CD4-positive, alpha-beta T cell (primary cell): Measurements from ENCODE around the gene KCNQ4. TPM values are rescaled to one million over a fixed set of nuclear protein-coding genes. Genes with fewer than 3 reads are reported as not detected.
A peak's percentile ranks its signal among the peaks of the same experiment; 100 is the strongest.

ENCODE experiments used
- ATAC-seq: fragments of 200-7000 bp; cut with Tn5 transposase; one replicate; pipeline ENCODE4 v1.10.0; 2022; ENCODE audit warnings: mild to moderate bottlenecking; ENCODE audit not compliant: poor library complexity
- CTCF ChIA-PET: fragments of 350-600 bp; sonication (Branson Sonifier 250); formaldehyde crosslinking; loops from one replicate; lab custom pipeline; 2021; ENCODE audit warnings: antibody characterized with exemption, inconsistent platforms; lab: Charles Lee
- POLR2A ChIA-PET: fragments of 350-600 bp; sonication (Branson Sonifier 250); formaldehyde crosslinking; loops from one replicate; lab custom pipeline; 2021; ENCODE audit warnings: antibody characterized with exemption, inconsistent platforms; lab: Charles Lee
- DNase-seq, 14 experiments: peaks; one replicate each; pipeline ENCODE4 v3.0.0-alpha.2; 2013 to 2020; ENCODE audit warnings: mixed read lengths in 2 of 14
- H3K27ac ChIP-seq, 2 donors: one replicate each; pipeline versions ENCODE4 v1.5.1 to v1.7.0; 2013; ENCODE audit warnings: low read length in 2 of 2, low read depth in 1 of 2, mild to moderate bottlenecking in 1 of 2
- H3K27me3 ChIP-seq, 2 experiments: 1 replicate in 1 of 2; 2 replicates in 1 of 2; pipeline versions ENCODE4 v1.6.1 to v1.7.0; 2013; ENCODE audit warnings: low read length in 2 of 2, control low read depth in 1 of 2, mild to moderate bottlenecking in 1 of 2, moderate library complexity in 1 of 2; ENCODE audit not compliant: insufficient read depth in 2 of 2, control insufficient read depth in 1 of 2
- H3K36me3 ChIP-seq: one replicate; pipeline ENCODE4 v1.6.1; 2013; ENCODE audit warnings: low read length, control low read depth; ENCODE audit not compliant: insufficient read depth
- H3K4me1 ChIP-seq: one replicate; pipeline ENCODE4 v1.6.1; 2013; ENCODE audit warnings: low read length, control low read depth; ENCODE audit not compliant: insufficient read depth
- H3K4me3 ChIP-seq: one replicate; pipeline ENCODE4 v1.5.1; 2013; ENCODE audit warnings: mild to moderate bottlenecking, low read length, moderate library complexity
- H3K9me3 ChIP-seq, 2 experiments: 1 replicate in 1 of 2; 2 replicates in 1 of 2; pipeline versions ENCODE4 v1.6.1 to v1.7.0; 2013; ENCODE audit warnings: low read length in 2 of 2, mild to moderate bottlenecking in 2 of 2, control low read depth in 1 of 2, moderate library complexity in 1 of 2; ENCODE audit not compliant: control insufficient read depth in 1 of 2, insufficient read depth in 1 of 2
- H3K27ac Mint-ChIP-seq: one replicate; pipeline ENCODE4 v1.8.0; 2020; ENCODE audit warnings: mixed read lengths
- H3K27me3 Mint-ChIP-seq: one replicate; pipeline ENCODE4 v1.8.0; 2021; ENCODE audit warnings: mixed read lengths
- H3K36me3 Mint-ChIP-seq: one replicate; pipeline ENCODE4 v1.8.0; 2021; ENCODE audit warnings: low read depth, mixed read lengths
- H3K4me1 Mint-ChIP-seq: one replicate; pipeline ENCODE4 v1.8.0; 2021; ENCODE audit warnings: low read depth, mixed read lengths
- H3K4me3 Mint-ChIP-seq: one replicate; pipeline ENCODE4 v1.8.0; 2020; ENCODE audit warnings: mild to moderate bottlenecking, mixed read lengths
- H3K9me3 Mint-ChIP-seq: one replicate; pipeline ENCODE4 v1.8.0; 2020; ENCODE audit warnings: mixed read lengths
- intact Hi-C, 2 experiments: fragments of 100-400 bp; cut with DNase I in 1 of 2; cut with micrococcal nuclease in 1 of 2; formaldehyde crosslinking; loops; one replicate each; pipeline versions ENCODE4 v1.15.1 to v1.9.0; 2023 to 2025; cut with DNase I, micrococcal nuclease
- total RNA-seq, 174 experiments: library from RNA in 2 of 174; stranded (reverse) in 2 of 174; gene quantifications; one replicate each; pipeline ENCODE4 v1.2.3 and lab custom pipeline; 2021 to 2026
- TF ChIP-seq, protein P1 (sequence below): fragments of 200-600 bp; IDR thresholded peaks from one replicate; pipeline ENCODE4 v1.8.0; 2022; ENCODE audit warnings: antibody characterized with exemption, mild to moderate bottlenecking

KCNQ4 gene
- total RNA-seq, 2 experiments from 2014 or later: 0.25 to 0.30 TPM

DNA sequence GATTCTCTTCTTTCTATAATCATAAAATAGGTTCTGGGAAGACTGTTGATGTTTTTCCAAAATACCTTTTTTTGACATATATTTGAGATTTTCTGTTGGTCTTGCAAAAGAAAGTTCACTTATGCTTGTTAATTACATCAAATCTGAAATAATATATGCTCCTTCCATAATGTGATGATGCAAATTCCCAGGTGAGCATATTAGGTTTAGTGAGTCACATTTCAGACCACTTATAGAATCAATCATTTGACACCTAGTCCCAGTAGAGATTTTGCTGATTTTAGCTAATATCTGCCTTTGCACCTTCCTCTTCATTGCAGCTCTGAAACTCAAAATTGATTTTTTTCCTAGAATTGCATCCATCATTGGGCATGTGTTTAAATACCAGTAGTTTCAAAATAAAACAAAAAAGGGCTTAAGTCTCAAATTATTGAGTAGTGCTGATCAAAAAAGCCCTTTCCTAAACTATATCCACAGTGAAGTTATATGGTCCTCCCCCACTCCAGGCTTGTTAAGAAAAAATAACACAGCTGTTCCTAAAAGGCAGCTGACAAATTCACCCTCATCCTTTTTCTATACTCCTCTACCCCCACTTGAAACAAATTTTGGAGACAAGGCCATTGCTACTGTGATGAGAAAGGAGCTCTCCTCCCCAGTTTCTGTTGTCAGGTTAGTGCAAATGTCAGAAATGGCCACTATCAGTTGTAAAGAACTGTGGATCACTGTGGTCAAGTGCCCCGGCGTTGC is 37.1 kb upstream of the KCNQ4 start:
- peak overlapping the region; percentile 28 for H3K27ac Mint-ChIP-seq
- H3K27me3 Mint-ChIP-seq: no peaks in the 10 kb centered on the region
- POLR2A ChIA-PET: no interaction called here
- peaks cover 81% of the 10 kb centered on the region for H3K36me3 ChIP-seq
- no peaks in the 10 kb centered on the region for H3K27me3 ChIP-seq
- peaks cover 46% of the 10 kb centered on the region for H3K4me1 Mint-ChIP-seq
- H3K4me3 ChIP-seq: no peak overlapping the region
- no peaks in the 10 kb centered on the region for H3K9me3 ChIP-seq
- H3K36me3 Mint-ChIP-seq: peaks cover 90% of the 10 kb centered on the region
- H3K27ac ChIP-seq: no peak overlapping the region
- H3K9me3 Mint-ChIP-seq: no peaks in the 10 kb centered on the region
- peaks cover 4% of the 10 kb centered on the region for H3K4me1 ChIP-seq
- TF ChIP-seq, protein P1, sequence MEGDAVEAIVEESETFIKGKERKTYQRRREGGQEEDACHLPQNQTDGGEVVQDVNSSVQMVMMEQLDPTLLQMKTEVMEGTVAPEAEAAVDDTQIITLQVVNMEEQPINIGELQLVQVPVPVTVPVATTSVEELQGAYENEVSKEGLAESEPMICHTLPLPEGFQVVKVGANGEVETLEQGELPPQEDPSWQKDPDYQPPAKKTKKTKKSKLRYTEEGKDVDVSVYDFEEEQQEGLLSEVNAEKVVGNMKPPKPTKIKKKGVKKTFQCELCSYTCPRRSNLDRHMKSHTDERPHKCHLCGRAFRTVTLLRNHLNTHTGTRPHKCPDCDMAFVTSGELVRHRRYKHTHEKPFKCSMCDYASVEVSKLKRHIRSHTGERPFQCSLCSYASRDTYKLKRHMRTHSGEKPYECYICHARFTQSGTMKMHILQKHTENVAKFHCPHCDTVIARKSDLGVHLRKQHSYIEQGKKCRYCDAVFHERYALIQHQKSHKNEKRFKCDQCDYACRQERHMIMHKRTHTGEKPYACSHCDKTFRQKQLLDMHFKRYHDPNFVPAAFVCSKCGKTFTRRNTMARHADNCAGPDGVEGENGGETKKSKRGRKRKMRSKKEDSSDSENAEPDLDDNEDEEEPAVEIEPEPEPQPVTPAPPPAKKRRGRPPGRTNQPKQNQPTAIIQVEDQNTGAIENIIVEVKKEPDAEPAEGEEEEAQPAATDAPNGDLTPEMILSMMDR: no peak
- no peak for ATAC-seq
- H3K4me3 Mint-ChIP-seq: no peak overlapping the region
- intact Hi-C loops: no loop called here
- DNase-seq: no peak
- CTCF ChIA-PET: interaction anchor here (0.8 to 1.2 kb wide), 3 partner anchors 27 to 206 kb away, joined by 3 read pairs; no protein-coding TSS in a partner anchor

DNA sequence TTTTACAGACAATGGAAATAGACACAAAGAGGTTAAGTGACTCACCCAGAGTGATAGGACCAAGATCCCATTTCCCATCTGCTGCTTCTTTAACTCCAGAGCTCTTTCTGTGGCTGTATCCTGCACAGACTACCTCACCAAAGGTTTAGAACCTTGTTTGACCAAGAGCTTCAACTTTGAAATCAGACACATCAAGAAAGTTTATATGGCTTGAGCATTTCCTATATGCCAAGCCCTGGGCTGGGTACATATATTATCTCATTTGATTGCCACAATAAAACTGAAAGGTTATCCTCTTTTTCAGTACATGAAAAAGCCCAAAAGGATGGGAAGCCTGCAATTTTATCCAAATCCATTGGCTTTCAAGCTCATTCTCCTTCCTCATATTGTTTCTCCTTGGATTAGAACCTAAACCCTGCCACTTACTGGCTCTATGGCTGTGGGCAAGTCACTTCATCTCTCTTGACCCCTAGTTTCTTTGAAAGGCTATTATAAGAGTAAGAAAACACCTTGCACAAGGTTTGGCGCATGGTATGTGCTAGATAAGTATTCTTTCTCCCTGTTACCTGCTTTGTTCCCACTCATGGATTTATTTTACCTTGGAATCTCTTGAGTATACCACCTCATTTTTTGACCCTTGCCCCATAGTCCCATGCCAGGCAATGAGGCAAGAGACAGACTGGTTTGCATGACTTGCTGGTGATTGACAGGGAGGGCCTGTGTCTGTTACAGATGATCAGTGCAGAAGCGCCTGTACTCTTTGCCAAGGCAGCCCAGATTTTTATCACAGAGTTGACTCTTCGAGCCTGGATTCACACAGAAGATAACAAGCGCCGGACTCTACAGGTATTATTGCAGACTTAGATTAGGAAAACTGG is 34.5 kb upstream of the KCNQ4 start:
- Histone ChIP-seq H3K27ac (no peak overlapping the region), H3K27me3 (no peaks in the 10 kb centered on the region), H3K4me1 (no peaks in the 10 kb centered on the region), H3K36me3 (peaks cover 77% of the 10 kb centered on the region), H3K4me3 (no peak overlapping the region), H3K9me3 (no peaks in the 10 kb centered on the region)
- no peaks in the 10 kb centered on the region for H3K27me3 Mint-ChIP-seq
- no peak overlapping the region for H3K4me3 Mint-ChIP-seq
- no peak for ATAC-seq
- TF ChIP-seq, protein P1: no peak
- peaks cover 31% of the 10 kb centered on the region for H3K4me1 Mint-ChIP-seq
- no peaks in the 10 kb centered on the region for H3K9me3 Mint-ChIP-seq
- H3K27ac Mint-ChIP-seq: no peak overlapping the region
- intact Hi-C loops: no loop called here
- POLR2A ChIA-PET: no interaction called here
- CTCF ChIA-PET: interaction anchor here (1.1 kb wide), 1 partner anchor 25 kb away, joined by 3 read pairs; no protein-coding TSS in a partner anchor
- peaks cover 94% of the 10 kb centered on the region for H3K36me3 Mint-ChIP-seq
- no peak for DNase-seq

DNA sequence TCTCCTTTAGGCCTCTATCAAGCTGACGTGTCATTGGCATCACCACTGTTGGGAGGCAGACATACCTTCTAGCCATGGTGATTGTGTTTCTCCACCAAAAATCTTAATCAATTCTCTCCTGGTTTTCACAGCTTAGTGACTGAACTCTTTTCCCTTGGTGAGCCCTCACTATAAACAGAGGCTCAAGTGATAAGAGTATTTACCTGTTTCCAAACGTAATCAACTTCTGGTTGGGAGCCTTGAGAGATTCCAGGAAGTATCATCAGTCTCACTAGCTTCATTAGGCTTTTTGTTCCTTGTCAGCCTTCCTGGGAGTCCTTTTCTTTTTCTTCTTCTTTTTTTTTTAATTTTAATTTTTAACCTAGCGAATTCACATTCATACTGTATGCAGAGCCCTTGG is 33.8 kb upstream of the KCNQ4 start:
- ATAC-seq: no peak
- TF ChIP-seq, protein P1: no peak
- Histone ChIP-seq H3K27ac (no peak overlapping the region), H3K27me3 (no peaks in the 10 kb centered on the region), H3K36me3 (peaks cover 82% of the 10 kb centered on the region), H3K4me1 (no peaks in the 10 kb centered on the region), H3K4me3 (no peak overlapping the region), H3K9me3 (no peaks in the 10 kb centered on the region)
- DNase-seq: no peak
- H3K27ac Mint-ChIP-seq: no peak overlapping the region
- ChIA-PET POLR2A (no interaction called here), CTCF (no interaction called here)
- H3K36me3 Mint-ChIP-seq: peaks cover 94% of the 10 kb centered on the region
- H3K27me3 Mint-ChIP-seq: no peaks in the 10 kb centered on the region
- H3K4me1 Mint-ChIP-seq: peaks cover 26% of the 10 kb centered on the region
- H3K4me3 Mint-ChIP-seq: no peak overlapping the region
- intact Hi-C loops: no loop called here
- no peaks in the 10 kb centered on the region for H3K9me3 Mint-ChIP-seq
